Measurements from ENCODE around the gene LRRC55.

- TF ChIP-seq, protein P1, sequence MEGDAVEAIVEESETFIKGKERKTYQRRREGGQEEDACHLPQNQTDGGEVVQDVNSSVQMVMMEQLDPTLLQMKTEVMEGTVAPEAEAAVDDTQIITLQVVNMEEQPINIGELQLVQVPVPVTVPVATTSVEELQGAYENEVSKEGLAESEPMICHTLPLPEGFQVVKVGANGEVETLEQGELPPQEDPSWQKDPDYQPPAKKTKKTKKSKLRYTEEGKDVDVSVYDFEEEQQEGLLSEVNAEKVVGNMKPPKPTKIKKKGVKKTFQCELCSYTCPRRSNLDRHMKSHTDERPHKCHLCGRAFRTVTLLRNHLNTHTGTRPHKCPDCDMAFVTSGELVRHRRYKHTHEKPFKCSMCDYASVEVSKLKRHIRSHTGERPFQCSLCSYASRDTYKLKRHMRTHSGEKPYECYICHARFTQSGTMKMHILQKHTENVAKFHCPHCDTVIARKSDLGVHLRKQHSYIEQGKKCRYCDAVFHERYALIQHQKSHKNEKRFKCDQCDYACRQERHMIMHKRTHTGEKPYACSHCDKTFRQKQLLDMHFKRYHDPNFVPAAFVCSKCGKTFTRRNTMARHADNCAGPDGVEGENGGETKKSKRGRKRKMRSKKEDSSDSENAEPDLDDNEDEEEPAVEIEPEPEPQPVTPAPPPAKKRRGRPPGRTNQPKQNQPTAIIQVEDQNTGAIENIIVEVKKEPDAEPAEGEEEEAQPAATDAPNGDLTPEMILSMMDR (IDR thresholded peaks at IDR 0.05): no peak
- TF ChIP-seq EZH2 (IDR thresholded peaks at IDR 0.05) (no peak), EZH2phosphoT487 (IDR thresholded peaks at IDR 0.05) (no peak)
These were observed 7.1 kb upstream of the LRRC55 start for GRCh38 chr11:57174656-57175055.

Data from neural progenitor cell (in vitro differentiated cells).